ENCODE measurements around the gene TGM4.
A peak's percentile ranks its signal among the peaks of the same experiment; 100 is the strongest.

TGM4 gene

DNA sequence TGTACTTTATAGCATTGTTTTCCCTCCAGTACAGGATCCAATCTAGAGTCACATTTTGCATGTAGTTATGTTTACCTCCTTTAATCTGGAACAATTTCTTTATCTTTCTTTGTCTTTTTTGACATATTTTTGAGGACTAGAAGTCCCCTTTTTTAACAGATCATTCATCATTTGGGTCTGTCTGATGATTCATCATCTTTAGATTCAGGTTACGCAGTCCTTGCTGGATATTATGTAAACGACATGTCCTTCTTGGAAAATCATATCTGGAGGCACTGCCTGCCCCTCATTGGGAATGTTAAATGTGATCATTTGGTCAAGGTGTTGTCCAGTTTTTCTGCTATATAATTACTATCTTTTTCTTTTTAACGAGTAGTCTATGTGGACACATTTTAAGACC is 18.3 kb downstream of the TGM4 start:
- Mint-ChIP-seq H3K27me3 (peaks cover 4% of the 10 kb centered on the region), H3K4me1 (ENCODE audit: low read depth) (no peaks in the 10 kb centered on the region), H3K4me3 (no peak overlapping the region), H3K9me3 (no peaks in the 10 kb centered on the region), H3K36me3 (ENCODE audit: low read depth) (no peaks in the 10 kb centered on the region), H3K27ac (no peak overlapping the region)
- no peak for DNase-seq

DNA sequence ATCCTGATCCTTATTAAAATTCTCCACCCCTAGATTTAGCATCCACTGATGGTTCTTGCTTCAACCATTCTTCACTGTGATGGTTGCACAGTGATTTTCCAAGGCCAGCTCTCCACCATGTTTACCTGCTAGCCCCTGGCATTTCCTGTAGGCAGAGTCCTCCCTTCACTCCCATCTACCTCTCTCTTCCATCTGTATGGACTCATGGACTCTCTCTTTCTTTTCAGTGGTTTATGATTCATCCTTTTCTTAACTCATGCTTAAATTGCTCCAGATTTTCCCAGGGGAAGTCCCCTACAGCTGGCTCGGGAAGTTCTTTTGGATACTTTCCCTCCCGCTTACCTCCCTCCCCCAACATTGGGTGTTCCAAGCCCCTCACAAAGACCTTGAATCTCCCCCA is 18.7 kb downstream of the TGM4 start:
- Mint-ChIP-seq H3K9me3 (no peaks in the 10 kb centered on the region), H3K27ac (no peak overlapping the region), H3K27me3 (peaks cover 4% of the 10 kb centered on the region), H3K4me3 (no peak overlapping the region), H3K36me3 (ENCODE audit: low read depth) (no peaks in the 10 kb centered on the region), H3K4me1 (ENCODE audit: low read depth) (no peaks in the 10 kb centered on the region)
- DNase-seq: no peak

DNA sequence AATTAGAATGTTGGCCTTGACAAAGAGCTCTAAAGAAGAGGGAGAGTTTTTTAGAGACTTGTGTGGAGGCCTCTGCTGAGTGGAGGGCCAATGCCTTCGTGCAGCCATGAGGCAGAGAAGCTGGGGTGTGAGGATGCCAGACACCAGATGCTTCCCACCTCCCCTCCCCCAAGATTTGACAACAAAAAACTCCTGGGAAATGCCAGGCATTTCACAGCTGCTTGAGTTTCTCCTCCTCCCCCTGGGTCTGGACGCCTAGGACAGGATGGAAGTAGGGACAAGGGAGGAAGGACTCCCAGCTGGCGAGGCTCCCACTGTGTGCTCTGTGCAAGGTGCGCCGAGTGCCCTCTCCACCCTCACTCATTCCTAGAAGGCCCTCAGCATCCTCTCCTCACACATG is 20.1 kb downstream of the TGM4 start:
- Mint-ChIP-seq H3K9me3 (no peaks in the 10 kb centered on the region), H3K4me3 (no peak overlapping the region), H3K27ac (no peak overlapping the region), H3K36me3 (ENCODE audit: low read depth) (no peaks in the 10 kb centered on the region), H3K27me3 (peaks cover 6% of the 10 kb centered on the region), H3K4me1 (ENCODE audit: low read depth) (no peaks in the 10 kb centered on the region)
- DNase-seq: no peak

DNA sequence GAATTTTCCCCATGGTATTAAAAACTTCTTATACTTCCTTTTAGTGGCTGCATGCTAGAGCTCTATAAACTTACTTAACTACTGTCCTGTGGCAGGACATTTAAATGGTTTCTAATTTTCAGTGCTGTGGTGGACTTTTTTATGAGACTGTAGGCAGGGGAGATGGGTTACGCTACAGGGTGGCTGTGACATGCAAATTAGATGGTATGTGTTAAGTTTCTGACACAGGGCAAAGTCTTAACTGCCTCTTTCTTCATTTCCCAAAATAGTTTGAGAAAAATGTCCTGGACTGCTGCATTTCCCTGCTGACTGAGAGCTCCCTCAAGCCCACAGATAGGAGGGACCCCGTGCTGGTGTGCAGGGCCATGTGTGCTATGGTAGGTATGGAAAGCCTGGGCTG is 22.0 kb downstream of the TGM4 start:
- Mint-ChIP-seq H3K9me3 (no peaks in the 10 kb centered on the region), H3K27me3 (peaks cover 18% of the 10 kb centered on the region), H3K27ac (no peak overlapping the region), H3K36me3 (ENCODE audit: low read depth) (no peaks in the 10 kb centered on the region), H3K4me1 (ENCODE audit: low read depth) (no peaks in the 10 kb centered on the region), H3K4me3 (no peak overlapping the region)
- DNase-seq: no peak

DNA sequence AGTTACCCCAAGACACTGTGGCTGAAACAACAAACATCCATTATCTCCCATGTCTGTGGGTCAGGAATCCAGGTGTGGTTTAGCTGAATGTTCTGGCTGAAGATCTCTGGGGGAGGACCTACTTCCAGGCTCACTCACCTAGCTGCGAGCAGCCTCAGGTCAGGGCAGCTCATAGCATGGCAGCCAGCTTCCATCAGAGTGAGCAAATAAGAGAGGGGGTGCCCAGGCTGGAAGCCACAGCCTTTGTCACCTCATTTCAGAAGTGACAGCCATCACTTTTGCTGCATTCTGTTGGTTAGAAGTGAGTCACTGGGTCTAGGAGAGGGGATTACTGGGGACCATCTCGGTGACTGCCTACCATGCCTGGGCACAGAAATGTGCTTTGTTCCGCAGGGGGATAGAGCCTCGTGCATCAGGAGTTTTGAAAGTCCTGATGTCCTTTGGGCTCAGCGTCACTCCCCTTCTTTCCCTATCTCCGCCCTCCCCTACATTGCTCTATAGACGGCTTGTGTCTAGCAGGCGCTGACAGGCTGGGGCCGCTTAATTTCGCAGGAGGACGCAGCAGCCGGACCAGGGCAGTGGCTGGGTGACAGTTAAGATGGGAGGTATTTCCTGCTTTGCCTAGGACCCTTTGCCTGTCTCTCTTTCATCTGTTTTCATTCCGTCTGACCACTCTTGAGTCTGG is 25.4 kb downstream of the TGM4 start:
- H3K36me3 Mint-ChIP-seq (ENCODE audit: low read depth): no peaks in the 10 kb centered on the region
- H3K4me1 Mint-ChIP-seq (ENCODE audit: low read depth): no peaks in the 10 kb centered on the region
- no peak for DNase-seq
- H3K9me3 Mint-ChIP-seq: no peaks in the 10 kb centered on the region
- H3K27ac Mint-ChIP-seq: no peak overlapping the region
- H3K27me3 Mint-ChIP-seq: peaks cover 22% of the 10 kb centered on the region
- H3K4me3 Mint-ChIP-seq: no peak overlapping the region

DNA sequence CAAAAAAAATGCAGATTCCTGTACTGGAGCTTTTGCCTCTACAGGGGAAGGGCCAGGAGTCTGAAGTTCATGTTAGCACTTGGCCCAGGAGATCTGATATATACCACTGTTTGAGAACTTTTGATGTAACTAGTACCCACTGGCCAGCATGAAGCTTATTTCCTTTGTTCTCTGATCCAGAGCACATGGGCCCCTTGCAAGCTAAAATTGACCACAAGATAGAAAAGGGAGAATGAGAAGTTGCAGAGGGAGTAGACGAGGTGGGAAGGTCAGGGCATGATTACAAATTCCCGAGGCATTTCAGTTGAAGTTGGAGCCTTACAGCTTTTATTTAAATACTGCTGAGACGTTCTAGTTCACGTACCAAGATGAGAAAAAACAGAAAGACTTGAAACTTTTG is 28.2 kb downstream of the TGM4 start:
- no peak overlapping the region for H3K4me3 Mint-ChIP-seq
- no peaks in the 10 kb centered on the region for H3K9me3 Mint-ChIP-seq
- H3K36me3 Mint-ChIP-seq (ENCODE audit: low read depth): no peaks in the 10 kb centered on the region
- H3K27me3 Mint-ChIP-seq: peaks cover 21% of the 10 kb centered on the region
- H3K4me1 Mint-ChIP-seq (ENCODE audit: low read depth): no peaks in the 10 kb centered on the region
- no peak overlapping the region for H3K27ac Mint-ChIP-seq
- no peak for DNase-seq

DNA sequence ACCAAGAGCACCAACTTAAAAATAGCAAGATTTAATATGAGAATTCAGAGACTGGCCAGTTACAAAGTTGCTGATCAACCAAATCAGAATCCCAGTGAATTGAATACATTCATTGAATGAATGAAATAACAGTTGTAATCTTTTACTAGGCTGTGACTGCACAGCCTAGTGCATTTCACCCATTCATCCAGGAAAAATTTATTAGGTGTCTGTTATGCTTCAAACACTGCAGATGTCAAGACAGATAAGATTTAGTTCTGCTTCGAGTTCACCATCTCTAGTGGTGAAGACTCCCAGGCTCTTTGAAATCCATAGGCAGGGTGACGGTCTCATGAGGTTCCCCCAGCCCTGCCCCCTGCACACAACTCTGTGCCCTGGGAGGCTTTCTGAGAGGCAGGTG is 28.9 kb downstream of the TGM4 start:
- Mint-ChIP-seq H3K36me3 (ENCODE audit: low read depth) (no peaks in the 10 kb centered on the region), H3K27ac (no peak overlapping the region), H3K27me3 (peaks cover 26% of the 10 kb centered on the region), H3K4me3 (no peak overlapping the region), H3K9me3 (no peaks in the 10 kb centered on the region), H3K4me1 (ENCODE audit: low read depth) (no peaks in the 10 kb centered on the region)
- DNase-seq: no peak

DNA sequence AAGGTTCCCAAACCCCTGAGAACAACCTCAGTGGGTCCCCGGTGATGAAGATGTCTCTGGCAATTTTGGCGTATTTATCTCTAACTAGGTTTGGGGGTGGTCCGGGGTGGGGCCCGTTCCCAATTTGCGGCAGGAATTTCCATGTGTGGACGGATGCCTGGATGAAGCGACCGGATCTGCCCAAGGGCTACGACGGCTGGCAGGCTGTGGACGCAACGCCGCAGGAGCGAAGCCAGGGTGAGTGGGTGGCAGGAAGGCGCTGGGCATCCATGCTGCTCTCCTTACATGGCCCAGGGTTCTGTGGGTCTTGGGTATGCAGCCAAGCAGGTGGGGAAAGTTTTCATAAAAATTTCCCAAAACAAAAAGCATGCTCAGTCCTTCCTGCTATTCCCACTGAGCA is 29.3 kb downstream of the TGM4 start:
- H3K27ac Mint-ChIP-seq: no peak overlapping the region

DNA sequence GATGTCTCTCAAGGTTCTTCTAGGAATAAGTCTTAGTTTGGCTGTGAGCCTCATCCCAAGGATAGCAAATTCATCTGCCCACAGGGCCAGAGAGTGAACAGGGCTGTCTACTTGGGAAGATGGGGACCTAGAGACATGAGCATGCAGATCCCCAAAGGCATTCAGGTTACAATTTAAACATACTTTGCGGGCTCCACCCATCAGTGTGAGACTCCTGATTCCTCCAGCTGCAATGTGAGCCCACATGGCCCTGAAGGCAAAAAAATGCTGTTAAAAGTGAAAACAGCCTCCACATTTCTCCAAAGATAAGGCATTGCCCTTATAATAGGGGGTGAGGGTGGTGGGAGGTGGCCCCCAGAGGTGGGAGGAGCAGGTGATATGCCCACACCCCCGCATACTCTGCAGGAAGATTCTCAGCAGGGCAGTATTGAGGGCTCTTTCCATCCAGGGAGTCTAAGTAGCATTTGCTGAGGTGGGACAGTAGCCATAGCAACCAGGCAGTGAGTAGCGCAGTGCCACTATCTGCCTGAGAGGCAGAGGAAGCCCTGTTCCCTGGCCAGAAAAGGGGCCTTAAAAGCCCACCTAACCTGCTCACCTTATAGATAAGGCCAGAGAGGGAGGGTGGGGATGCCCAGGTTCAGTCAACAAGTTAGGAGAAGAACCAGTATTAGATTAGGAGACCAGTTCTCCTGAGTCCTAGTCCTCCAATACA is 31.2 kb downstream of the TGM4 start:
- Mint-ChIP-seq H3K27me3 (peaks cover 37% of the 10 kb centered on the region), H3K36me3 (ENCODE audit: low read depth) (no peaks in the 10 kb centered on the region), H3K4me3 (no peak overlapping the region), H3K4me1 (ENCODE audit: low read depth) (no peaks in the 10 kb centered on the region), H3K27ac (no peak overlapping the region), H3K9me3 (peaks cover 2% of the 10 kb centered on the region)
- DNase-seq: no peak

More for the DNA sequence above, 29.3 kb downstream of the TGM4 start:
- H3K4me3 Mint-ChIP-seq: no peak overlapping the region
- DNase-seq: no peak
- H3K27me3 Mint-ChIP-seq: peaks cover 28% of the 10 kb centered on the region
- no peaks in the 10 kb centered on the region for H3K9me3 Mint-ChIP-seq
- no peaks in the 10 kb centered on the region for H3K4me1 Mint-ChIP-seq (ENCODE audit: low read depth)
- no peaks in the 10 kb centered on the region for H3K36me3 Mint-ChIP-seq (ENCODE audit: low read depth)

DNA sequence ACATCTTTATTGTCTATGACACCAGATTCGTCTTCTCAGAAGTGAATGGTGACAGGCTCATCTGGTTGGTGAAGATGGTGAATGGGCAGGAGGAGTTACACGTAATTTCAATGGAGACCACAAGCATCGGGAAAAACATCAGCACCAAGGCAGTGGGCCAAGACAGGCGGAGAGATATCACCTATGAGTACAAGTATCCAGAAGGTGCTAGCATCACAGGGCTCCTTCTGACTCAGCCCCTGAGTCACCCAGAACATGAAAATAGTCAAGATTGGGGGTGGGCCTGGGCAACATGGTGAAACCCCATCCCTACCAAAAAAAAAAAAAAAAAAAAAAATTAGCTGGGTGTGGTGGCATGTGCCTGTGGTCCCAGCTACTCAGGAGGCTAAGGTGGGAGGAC is 32.6 kb downstream of the TGM4 start:
- no peaks in the 10 kb centered on the region for H3K36me3 Mint-ChIP-seq (ENCODE audit: low read depth)
- DNase-seq: no peak
- no peak overlapping the region for H3K4me3 Mint-ChIP-seq
- H3K4me1 Mint-ChIP-seq (ENCODE audit: low read depth): no peaks in the 10 kb centered on the region
- peaks cover 2% of the 10 kb centered on the region for H3K9me3 Mint-ChIP-seq
- H3K27ac Mint-ChIP-seq: no peak overlapping the region
- H3K27me3 Mint-ChIP-seq: peaks cover 38% of the 10 kb centered on the region

DNA sequence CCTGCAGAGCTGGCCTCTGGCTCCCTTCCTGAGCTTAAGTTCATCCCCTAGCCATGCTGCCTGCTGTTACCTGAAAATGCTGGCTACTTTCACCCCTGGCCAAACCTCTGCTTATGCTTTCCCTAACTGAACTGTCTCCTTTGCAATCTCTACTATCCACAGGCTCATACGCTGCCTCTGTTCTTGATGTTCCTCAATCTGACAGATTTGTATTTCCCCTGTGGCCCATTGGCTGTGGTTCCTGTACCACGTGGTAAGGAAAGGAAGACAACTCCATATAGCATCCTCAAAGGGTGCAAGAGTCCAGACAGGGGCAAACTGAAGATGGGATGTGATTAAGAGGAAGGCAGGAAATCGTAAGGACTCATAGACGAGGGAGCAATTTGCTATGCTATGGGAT is 33.2 kb downstream of the TGM4 start:
- H3K27ac Mint-ChIP-seq: no peak overlapping the region
- peaks cover 2% of the 10 kb centered on the region for H3K9me3 Mint-ChIP-seq
- no peaks in the 10 kb centered on the region for H3K4me1 Mint-ChIP-seq (ENCODE audit: low read depth)
- no peak overlapping the region for H3K4me3 Mint-ChIP-seq
- H3K36me3 Mint-ChIP-seq (ENCODE audit: low read depth): no peaks in the 10 kb centered on the region
- no peak for DNase-seq
- peaks cover 38% of the 10 kb centered on the region for H3K27me3 Mint-ChIP-seq

DNA sequence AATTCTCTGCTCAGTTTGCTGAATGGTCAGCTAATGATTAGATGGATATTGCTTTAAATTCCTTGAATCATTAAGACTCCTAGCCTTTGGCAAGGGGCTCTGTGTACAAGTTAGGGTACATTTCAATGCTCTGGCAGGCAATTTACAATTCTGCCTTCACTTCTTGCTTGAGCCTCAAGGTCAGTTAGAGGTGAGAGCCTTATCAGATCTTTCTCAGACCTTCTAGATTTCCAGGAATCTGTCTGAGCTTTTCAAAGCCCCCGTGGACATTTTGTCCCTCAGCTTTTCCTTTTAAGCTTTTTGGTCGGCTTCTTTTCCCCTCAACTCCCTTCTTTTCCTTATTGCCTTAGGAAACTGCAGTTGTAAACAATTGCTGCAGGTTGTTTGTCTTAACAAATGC is 34.7 kb downstream of the TGM4 start:
- H3K36me3 Mint-ChIP-seq (ENCODE audit: low read depth): no peaks in the 10 kb centered on the region
- H3K27me3 Mint-ChIP-seq: peaks cover 38% of the 10 kb centered on the region
- H3K27ac Mint-ChIP-seq: no peak overlapping the region
- H3K9me3 Mint-ChIP-seq: peaks cover 2% of the 10 kb centered on the region
- no peak for DNase-seq
- H3K4me1 Mint-ChIP-seq (ENCODE audit: low read depth): no peaks in the 10 kb centered on the region
- no peak overlapping the region for H3K4me3 Mint-ChIP-seq

DNA sequence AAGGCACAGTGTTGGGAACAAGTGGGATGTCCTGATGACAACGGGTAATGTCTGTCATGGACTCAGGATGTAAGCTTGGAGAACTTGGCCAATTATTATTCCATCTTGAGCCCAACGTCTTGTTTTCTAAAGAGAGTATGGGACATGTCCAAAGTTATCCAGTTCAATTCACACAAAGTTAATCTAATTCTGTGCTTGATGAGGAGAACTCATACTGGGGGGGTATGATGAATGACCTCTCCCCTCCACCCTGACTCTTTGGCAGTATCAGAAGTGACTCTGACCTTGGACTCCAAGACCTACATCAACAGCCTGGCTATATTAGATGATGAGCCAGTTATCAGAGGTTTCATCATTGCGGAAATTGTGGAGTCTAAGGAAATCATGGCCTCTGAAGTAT is 36.3 kb downstream of the TGM4 start:
- Mint-ChIP-seq H3K27me3 (peaks cover 38% of the 10 kb centered on the region), H3K36me3 (ENCODE audit: low read depth) (no peaks in the 10 kb centered on the region), H3K9me3 (peaks cover 2% of the 10 kb centered on the region), H3K4me3 (no peak overlapping the region), H3K4me1 (ENCODE audit: low read depth) (no peaks in the 10 kb centered on the region), H3K27ac (no peak overlapping the region)
- no peak for DNase-seq

DNA sequence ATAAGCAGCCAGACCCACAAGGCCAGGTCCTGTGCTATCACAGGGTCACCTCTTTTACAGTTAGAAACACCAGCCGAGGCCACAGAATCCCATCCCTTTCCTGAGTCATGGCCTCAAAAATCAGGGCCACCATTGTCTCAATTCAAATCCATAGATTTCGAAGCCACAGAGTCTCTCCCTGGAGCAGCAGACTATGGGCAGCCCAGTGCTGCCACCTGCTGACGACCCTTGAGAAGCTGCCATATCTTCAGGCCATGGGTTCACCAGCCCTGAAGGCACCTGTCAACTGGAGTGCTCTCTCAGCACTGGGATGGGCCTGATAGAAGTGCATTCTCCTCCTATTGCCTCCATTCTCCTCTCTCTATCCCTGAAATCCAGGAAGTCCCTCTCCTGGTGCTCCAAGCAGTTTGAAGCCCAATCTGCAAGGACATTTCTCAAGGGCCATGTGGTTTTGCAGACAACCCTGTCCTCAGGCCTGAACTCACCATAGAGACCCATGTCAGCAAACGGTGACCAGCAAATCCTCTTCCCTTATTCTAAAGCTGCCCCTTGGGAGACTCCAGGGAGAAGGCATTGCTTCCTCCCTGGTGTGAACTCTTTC is 39.6 kb downstream of the TGM4 start:
- Mint-ChIP-seq H3K4me1 (ENCODE audit: low read depth) (no peaks in the 10 kb centered on the region), H3K36me3 (ENCODE audit: low read depth) (peaks cover 11% of the 10 kb centered on the region), H3K27ac (no peak overlapping the region), H3K27me3 (peaks cover 26% of the 10 kb centered on the region), H3K9me3 (peaks cover under 1% of the 10 kb centered on the region), H3K4me3 (no peak overlapping the region)
- DNase-seq: peak; percentile 75

DNA sequence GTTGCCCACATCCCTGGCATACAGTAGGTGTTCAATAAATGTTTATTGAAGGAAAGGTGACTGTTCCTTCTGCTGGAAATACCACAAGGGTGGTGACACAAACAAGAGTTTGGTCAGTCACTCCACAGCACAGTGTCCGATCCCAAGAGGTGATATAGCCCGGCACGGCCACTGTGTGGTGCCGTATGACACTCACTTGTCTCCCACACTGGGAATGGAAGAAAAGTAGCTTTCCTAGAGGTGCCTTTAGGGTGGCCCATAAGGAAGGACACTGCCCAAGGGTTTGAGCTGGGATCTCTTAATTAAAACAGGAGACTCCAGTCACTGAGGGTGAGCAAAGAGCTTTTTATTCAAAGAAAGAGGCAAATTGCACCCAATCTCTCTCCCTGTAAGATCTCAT is 40.5 kb downstream of the TGM4 start:
- Mint-ChIP-seq H3K27ac (no peak overlapping the region), H3K27me3 (peaks cover 17% of the 10 kb centered on the region), H3K36me3 (ENCODE audit: low read depth) (peaks cover 13% of the 10 kb centered on the region), H3K4me3 (no peak overlapping the region), H3K9me3 (no peaks in the 10 kb centered on the region), H3K4me1 (ENCODE audit: low read depth) (no peaks in the 10 kb centered on the region)
- DNase-seq: no peak
